Motor neuron (in vitro differentiated cells): Measurements from ENCODE around the gene DENND4A. TPM values are rescaled to one million over a fixed set of nuclear protein-coding genes. Genes with fewer than 3 reads are reported as not detected.

Experiments used
- ATAC-seq, 8 experiments: fragments of 200-7000 bp; cut with Tn5 transposase; replicated peaks in 6 of 8; 2 replicates each; pipeline ENCODE4 v1.8.0; 2021; ENCODE audit warnings: mild to moderate bottlenecking in 8 of 8, moderate library complexity in 8 of 8
- H3K27ac ChIP-seq, 2 donors: fragments of 250-450 bp; sonication (Bioruptor Pico); 2 replicates each; pipeline ENCODE4 v1.9.0; 2021; ENCODE audit warnings: antibody characterized with exemption in 2 of 2, mild to moderate bottlenecking in 2 of 2, moderate library complexity in 1 of 2
- H3K4me1 ChIP-seq, 2 donors: fragments of 250-450 bp; sonication (Bioruptor Pico); replicated peaks in 1 of 2; 2 replicates each; pipeline ENCODE4 v1.6.1; 2021; ENCODE audit warnings: antibody characterized with exemption in 2 of 2, mild to moderate bottlenecking in 2 of 2, moderate library complexity in 1 of 2
- H3K4me3 ChIP-seq, 5 donors: fragments of 250-450 bp; sonication (Bioruptor Pico); 2 replicates each; pipeline ENCODE4 v1.9.0; 2021; ENCODE audit warnings: antibody characterized with exemption in 5 of 5, mild to moderate bottlenecking in 5 of 5, moderate library complexity in 4 of 5
- WGBS, 10 experiments: fragments of 450-650 bp; shearing (Covaris generic); methylation state at CpG; one replicate each; pipeline ENCODE4 v1.0.0; 2022; 5-methylcytosine and 5-hydroxymethylcytosine counted together
- in situ Hi-C, 9 experiments: fragments of 400-800 bp; cut with MboI; loops; one replicate each; pipeline ENCODE4 v1.15.0; 2021; ENCODE audit warnings: low sequenced_read_pairs in 9 of 9, low pct_unique_long_range_greater_than_20kb in 2 of 9; ENCODE audit not compliant: unreplicated experiment in 9 of 9
- total RNA-seq, 8 experiments: library from RNA; unstranded; fragments of 300-600 nt; gene quantifications; 2 replicates each; pipeline versions ENCODE4 v1.2.3 to v1.2.4, GENCODE V29; 2022

Gene DENND4A
- total RNA-seq, 8 experiments from 2014 or later, result 13.7 to 34.8 (median 23.4) TPM

GRCh38 chr15:65723876-65724275, 68.2 kb downstream of the DENND4A start:
- in situ Hi-C loops, result no loop called here
- no peak overlapping the region for H3K27ac ChIP-seq
- no peaks in the 10 kb centered on the region for H3K4me1 ChIP-seq
- no peak overlapping the region for H3K4me3 ChIP-seq
- 73 to 100% (median 92%) methylated on average over 1 to 5 of the region's 5 CpGs; no CpG with 5 or more reads in 2 of the 10 experiments for WGBS, 10 experiments
- no peak for ATAC-seq

GRCh38 chr15:65722191-65722590, 69.9 kb downstream of the DENND4A start:
- no peaks in the 10 kb centered on the region for H3K4me1 ChIP-seq
- H3K27ac ChIP-seq, result no peak overlapping the region
- no peak for ATAC-seq
- H3K4me3 ChIP-seq, result no peak overlapping the region
- in situ Hi-C loops, result no loop called here
- 83 to 100% (median 95%) methylated on average over 1 to 5 of the region's 5 CpGs for WGBS, 10 experiments

- H3K27ac ChIP-seq, result no peak overlapping the region
- ATAC-seq, result no peak
- in situ Hi-C loops, result no loop called here
- no peak overlapping the region for H3K4me3 ChIP-seq
- WGBS, 10 experiments, result 43 to 100% (median 95%) methylated on average over 1 to 2 of the region's 2 CpGs
- no peaks in the 10 kb centered on the region for H3K4me1 ChIP-seq
Observed at GRCh38 chr15:65712415-65712814, 79.7 kb downstream of the DENND4A start.

- in situ Hi-C loops, result no loop called here
- WGBS, 10 experiments, result 84 to 100% (median 100%) methylated on average over 1 to 2 of the region's 2 CpGs
- H3K27ac ChIP-seq, result no peak overlapping the region
Observed at GRCh38 chr15:65695081-65695480, 97.0 kb downstream of the DENND4A start.

GRCh38 chr15:65690778-65691177, 101.3 kb downstream of the DENND4A start:
- 67 to 100% (median 94%) methylated on average over 1 to 4 of the region's 4 CpGs for WGBS, 10 experiments
- no peak for ATAC-seq
- H3K4me3 ChIP-seq, result no peak overlapping the region
- H3K4me1 ChIP-seq, result no peaks in the 10 kb centered on the region
- in situ Hi-C loops, result no loop called here
- no peak overlapping the region for H3K27ac ChIP-seq

More at GRCh38 chr15:65695081-65695480, 97.0 kb downstream of the DENND4A start:
- H3K4me3 ChIP-seq, result no peak overlapping the region
- no peak for ATAC-seq
- no peaks in the 10 kb centered on the region for H3K4me1 ChIP-seq

- 43 to 100% (median 72%) methylated on average over 1 of the region's 1 CpG; no CpG with 5 or more reads in 4 of the 10 experiments for WGBS, 10 experiments
- Histone ChIP-seq H3K4me3 (no peak overlapping the region), H3K4me1 (no peaks in the 10 kb centered on the region), H3K27ac (no peak overlapping the region)
- in situ Hi-C loops, result no loop called here
- ATAC-seq, result no peak
Observed at GRCh38 chr15:65690173-65690572, 101.9 kb downstream of the DENND4A start.

- in situ Hi-C loops, result no loop called here
- WGBS, 10 experiments, result 29 to 100% (median 100%) methylated on average over 1 of the region's 1 CpG; no CpG with 5 or more reads in 3 of the 10 experiments
- Histone ChIP-seq H3K27ac (no peak overlapping the region), H3K4me1 (no peaks in the 10 kb centered on the region), H3K4me3 (no peak overlapping the region)
- ATAC-seq, result no peak
Observed at GRCh38 chr15:65688462-65688861, 103.6 kb downstream of the DENND4A start.

- in situ Hi-C loops, result no loop called here
- no peak overlapping the region for H3K4me3 ChIP-seq
- ATAC-seq, result no peak
- H3K27ac ChIP-seq, result no peak overlapping the region
- H3K4me1 ChIP-seq, result no peaks in the 10 kb centered on the region
- WGBS, 10 experiments, result 60 to 100% (median 89%) methylated on average over 1 to 2 of the region's 2 CpGs
Observed at GRCh38 chr15:65682404-65682911, 109.6 kb downstream of the DENND4A start.

- Histone ChIP-seq H3K27ac (no peak overlapping the region), H3K4me3 (no peak overlapping the region), H3K4me1 (no peaks in the 10 kb centered on the region)
- in situ Hi-C loops, result no loop called here
- WGBS, 10 experiments, result 71 to 100% (median 100%) methylated on average over 1 of the region's 1 CpG; no CpG with 5 or more reads in 5 of the 10 experiments
- no peak for ATAC-seq
Observed at GRCh38 chr15:65680544-65680943, 111.5 kb downstream of the DENND4A start.

- in situ Hi-C loops, result no loop called here
- Histone ChIP-seq H3K4me3 (no peak overlapping the region), H3K4me1 (no peaks in the 10 kb centered on the region), H3K27ac (no peak overlapping the region)
- 80 to 100% (median 94%) methylated on average over 1 to 2 of the region's 2 CpGs; no CpG with 5 or more reads in 1 of the 10 experiments for WGBS, 10 experiments
- ATAC-seq, result no peak
Observed at GRCh38 chr15:65676123-65676522, 116.0 kb downstream of the DENND4A start.

GRCh38 chr15:65675551-65675950, 116.5 kb downstream of the DENND4A start:
- WGBS, 10 experiments, result 15 to 100% (median 71%) methylated on average over 1 of the region's 1 CpG; no CpG with 5 or more reads in 5 of the 10 experiments
- ATAC-seq, result no peak

GRCh38 chr15:65666257-65666656, 125.8 kb downstream of the DENND4A start:
- H3K27ac ChIP-seq, result no peak overlapping the region
- no peaks in the 10 kb centered on the region for H3K4me1 ChIP-seq
- no peak overlapping the region for H3K4me3 ChIP-seq
- WGBS, 10 experiments, result 58 to 95% (median 80%) methylated on average over 2 to 3 of the region's 3 CpGs; no CpG with 5 or more reads in 3 of the 10 experiments
- peak in 4 of 8 experiments; percentile 18 to 90 (median 60) for ATAC-seq
- in situ Hi-C loops, result no loop called here

More at GRCh38 chr15:65675551-65675950, 116.5 kb downstream of the DENND4A start:
- Histone ChIP-seq H3K27ac (no peak overlapping the region), H3K4me1 (no peaks in the 10 kb centered on the region), H3K4me3 (no peak overlapping the region)
- in situ Hi-C loops, result no loop called here

- 67 to 100% (median 90%) methylated on average over 1 to 3 of the region's 3 CpGs; no CpG with 5 or more reads in 4 of the 10 experiments for WGBS, 10 experiments
- Histone ChIP-seq H3K4me3 (no peak overlapping the region), H3K27ac (no peak overlapping the region), H3K4me1 (no peaks in the 10 kb centered on the region)
- in situ Hi-C loops, result no loop called here
- ATAC-seq, result no peak
Observed at GRCh38 chr15:65663521-65663920, 128.6 kb downstream of the DENND4A start.

- Histone ChIP-seq H3K4me1 (no peaks in the 10 kb centered on the region), H3K27ac (no peak overlapping the region), H3K4me3 (no peak overlapping the region)
- in situ Hi-C loops, result no loop called here
- no peak for ATAC-seq
- 29 to 100% (median 85%) methylated on average over 1 to 2 of the region's 2 CpGs; no CpG with 5 or more reads in 1 of the 10 experiments for WGBS, 10 experiments
Observed at GRCh38 chr15:65660927-65661326, 131.2 kb downstream of the DENND4A start.
